ENCODE measurements around the gene MAP3K19.
A peak's percentile ranks its signal among the peaks of the same experiment; 100 is the strongest.

The MAP3K19 gene

GRCh38 chr2:134955744-134956143, 91.5 kb downstream of the MAP3K19 start:
- in situ Hi-C loops (cut with HindIII; ENCODE audit: low sequenced_read_pairs), result no loop called here
- H3K4me3 ChIP-seq (ENCODE audit: low read depth, low read length), result no peak overlapping the region
- TF ChIP-seq CTCF (IDR thresholded peaks at IDR 0.05; ENCODE audit: low read depth, low read length), result no peak
- no peak for DNase-seq (ENCODE audit: low read depth, low spot score)

GRCh38 chr2:134954065-134954464, 93.2 kb downstream of the MAP3K19 start:
- H3K4me3 ChIP-seq (ENCODE audit: low read depth, low read length), result no peak overlapping the region
- no peak for TF ChIP-seq CTCF (IDR thresholded peaks at IDR 0.05; ENCODE audit: low read depth, low read length)
- in situ Hi-C loops (cut with HindIII; ENCODE audit: low sequenced_read_pairs), result no loop called here
- DNase-seq (ENCODE audit: low read depth, low spot score), result no peak

GRCh38 chr2:134952608-134953007, 94.6 kb downstream of the MAP3K19 start:
- peak; percentile 7 for DNase-seq (ENCODE audit: low read depth, low spot score)
- no peak overlapping the region for H3K4me3 ChIP-seq (ENCODE audit: low read depth, low read length)
- TF ChIP-seq CTCF (IDR thresholded peaks at IDR 0.05; ENCODE audit: low read depth, low read length), result no peak
- in situ Hi-C loops (cut with HindIII; ENCODE audit: low sequenced_read_pairs), result no loop called here

- no peak for DNase-seq (ENCODE audit: low read depth, low spot score)
Observed at GRCh38 chr2:134950886-134951285, 96.4 kb downstream of the MAP3K19 start.

GRCh38 chr2:134949981-134950708, 97.1 kb downstream of the MAP3K19 start:
- DNase-seq (ENCODE audit: low read depth, low spot score), result no peak
- TF ChIP-seq CTCF (IDR thresholded peaks at IDR 0.05; ENCODE audit: low read depth, low read length), result no peak
- in situ Hi-C loops (cut with HindIII; ENCODE audit: low sequenced_read_pairs), result no loop called here
- H3K4me3 ChIP-seq (ENCODE audit: low read depth, low read length), result no peak overlapping the region

More at GRCh38 chr2:134950886-134951285, 96.4 kb downstream of the MAP3K19 start:
- TF ChIP-seq CTCF (IDR thresholded peaks at IDR 0.05; ENCODE audit: low read depth, low read length), result no peak
- no peak overlapping the region for H3K4me3 ChIP-seq (ENCODE audit: low read depth, low read length)
- in situ Hi-C loops (cut with HindIII; ENCODE audit: low sequenced_read_pairs), result no loop called here

GRCh38 chr2:134946073-134946472, 101.2 kb downstream of the MAP3K19 start:
- no peak for TF ChIP-seq CTCF (IDR thresholded peaks at IDR 0.05; ENCODE audit: low read depth, low read length)
- in situ Hi-C loops (cut with HindIII; ENCODE audit: low sequenced_read_pairs), result no loop called here
- no peak overlapping the region for H3K4me3 ChIP-seq (ENCODE audit: low read depth, low read length)
- DNase-seq (ENCODE audit: low read depth, low spot score), result no peak
